Skeletal muscle cell (primary cell): ENCODE data around the gene TSPAN14.

Source experiments
- DNase-seq: peaks from one replicate; pipeline ENCODE4 v3.0.0-alpha.2; 2010; ENCODE audit warnings: low read depth
- H3K4me3 ChIP-seq: 2 replicates; pipeline ENCODE4 v1.5.1; 2011; ENCODE audit warnings: low read depth, mild to moderate bottlenecking, control low read depth, low read length, moderate library complexity

Gene TSPAN14

GRCh38 chr10:80421050-80421706, 32.9 kb upstream of the TSPAN14 start:
- no peak overlapping the region for H3K4me3 ChIP-seq
- no peak for DNase-seq

GRCh38 chr10:80421707-80422536, 32.2 kb upstream of the TSPAN14 start:
- DNase-seq, result no peak
- H3K4me3 ChIP-seq, result no peak overlapping the region

- no peak overlapping the region for H3K4me3 ChIP-seq
- DNase-seq, result no peak
These were observed 28.2 kb upstream of the TSPAN14 start for GRCh38 chr10:80425901-80426300.

- H3K4me3 ChIP-seq, result no peak overlapping the region
- no peak for DNase-seq
These were observed 26.6 kb upstream of the TSPAN14 start for GRCh38 chr10:80427541-80427940.

GRCh38 chr10:80429521-80429973, 24.6 kb upstream of the TSPAN14 start:
- DNase-seq, result no peak
- H3K4me3 ChIP-seq, result no peak overlapping the region

GRCh38 chr10:80433134-80433533, 21.0 kb upstream of the TSPAN14 start:
- no peak overlapping the region for H3K4me3 ChIP-seq
- no peak for DNase-seq

GRCh38 chr10:80436446-80437098, 17.5 kb upstream of the TSPAN14 start:
- no peak for DNase-seq

GRCh38 chr10:80437227-80437626, 16.9 kb upstream of the TSPAN14 start:
- DNase-seq, result no peak
- no peak overlapping the region for H3K4me3 ChIP-seq

More at GRCh38 chr10:80436446-80437098, 17.5 kb upstream of the TSPAN14 start:
- H3K4me3 ChIP-seq, result no peak overlapping the region

- no peak overlapping the region for H3K4me3 ChIP-seq
- no peak for DNase-seq
These were observed 12.3 kb upstream of the TSPAN14 start for GRCh38 chr10:80441831-80442230.

- no peak for DNase-seq
- no peak overlapping the region for H3K4me3 ChIP-seq
These were observed 11.2 kb upstream of the TSPAN14 start for GRCh38 chr10:80442879-80443278.

GRCh38 chr10:80443531-80443974, 10.6 kb upstream of the TSPAN14 start:
- no peak overlapping the region for H3K4me3 ChIP-seq
- DNase-seq, result no peak

- no peak for DNase-seq
- no peak overlapping the region for H3K4me3 ChIP-seq
These were observed 10.0 kb upstream of the TSPAN14 start for GRCh38 chr10:80444124-80444523.

- no peak for DNase-seq
- no peak overlapping the region for H3K4me3 ChIP-seq
These were observed 9.3 kb upstream of the TSPAN14 start for GRCh38 chr10:80444646-80445319.

- DNase-seq, result no peak
- no peak overlapping the region for H3K4me3 ChIP-seq
These were observed 6.5 kb upstream of the TSPAN14 start for GRCh38 chr10:80447436-80448190.

- no peak for DNase-seq
- H3K4me3 ChIP-seq, result no peak overlapping the region
These were observed 5.7 kb upstream of the TSPAN14 start for GRCh38 chr10:80448209-80448942.

GRCh38 chr10:80449520-80449919, 4.6 kb upstream of the TSPAN14 start:
- no peak overlapping the region for H3K4me3 ChIP-seq
- DNase-seq, result no peak

GRCh38 chr10:80451132-80451531, 3.0 kb upstream of the TSPAN14 start:
- DNase-seq, result no peak
- H3K4me3 ChIP-seq, result no peak overlapping the region

GRCh38 chr10:80452069-80452468, 2.0 kb upstream of the TSPAN14 start:
- no peak for DNase-seq
- H3K4me3 ChIP-seq, result no peak overlapping the region
